ENCODE measurements around the gene EML1.

Gene EML1

DNA sequence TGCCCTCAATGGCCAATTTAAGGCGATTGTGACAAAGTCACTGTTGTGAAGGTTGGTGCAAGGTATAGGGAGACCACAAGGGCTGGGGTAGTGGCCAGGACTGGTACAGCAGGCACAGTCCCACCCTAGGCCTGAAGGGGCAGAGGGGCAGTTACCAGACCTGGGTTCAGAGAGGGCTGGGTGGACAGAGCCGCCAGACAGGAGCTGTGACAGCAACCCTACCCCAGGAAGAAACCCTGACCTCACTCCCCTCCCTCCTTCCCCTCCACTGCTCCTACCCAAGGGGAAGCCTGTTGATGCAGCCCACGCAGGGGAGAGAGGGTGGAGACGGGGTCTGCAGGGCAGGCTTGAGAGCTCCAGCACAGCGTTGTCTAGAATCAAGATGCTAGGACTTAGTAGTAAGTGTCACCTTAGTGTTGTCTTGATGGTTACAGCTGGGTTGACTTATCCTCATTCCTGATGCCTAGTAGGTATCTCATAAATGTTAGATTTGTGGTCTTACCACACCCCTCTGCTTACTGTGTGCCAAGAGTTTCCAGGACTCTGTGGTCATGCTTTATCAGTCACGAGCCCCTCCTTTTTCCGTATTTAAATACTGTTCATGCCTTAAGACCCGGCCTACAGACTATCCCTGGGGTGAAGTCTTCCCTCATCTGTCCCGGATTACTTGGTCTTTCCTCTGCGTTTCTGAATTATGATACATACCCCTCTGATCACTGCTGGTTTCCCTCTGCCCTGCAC, 14.4 kb downstream of the EML1 start:
- DNase-seq = no peak

DNA sequence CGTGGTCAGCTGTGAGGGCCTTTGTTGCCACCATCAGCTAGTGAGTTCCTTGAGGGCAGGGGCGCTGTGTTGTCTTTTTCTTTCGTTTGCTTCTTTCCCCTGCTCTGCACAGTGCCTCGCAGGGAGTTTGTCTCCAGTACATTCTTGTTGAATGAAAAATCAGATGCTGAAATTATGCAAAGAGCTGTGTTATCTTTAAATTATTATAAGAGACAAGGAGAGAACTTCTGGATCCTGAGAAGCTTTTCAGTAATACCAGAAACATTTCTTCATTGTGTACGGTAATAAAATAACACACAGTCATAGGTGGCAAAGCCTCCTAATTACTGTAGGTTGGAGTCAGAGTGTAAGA, 14.9 kb downstream of the EML1 start:
- DNase-seq = no peak

DNA sequence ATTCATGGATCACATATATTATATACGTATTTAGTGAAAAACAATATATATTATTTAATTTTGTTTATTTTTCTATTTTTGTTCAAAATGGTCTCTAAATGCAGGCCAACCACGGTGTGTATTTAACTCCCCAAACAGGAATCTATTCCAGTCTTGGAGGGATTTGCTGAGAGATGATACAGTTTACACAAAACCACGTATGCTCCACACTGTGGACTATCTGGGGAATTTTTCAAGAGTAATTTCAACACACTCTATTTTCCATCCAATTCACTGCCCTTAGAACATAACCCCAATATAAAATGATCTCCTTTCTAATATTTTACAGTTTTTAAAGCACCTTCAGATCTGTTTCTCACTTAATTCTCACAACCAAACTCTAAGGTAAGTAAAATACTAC, 15.3 kb downstream of the EML1 start:
- DNase-seq = no peak

DNA sequence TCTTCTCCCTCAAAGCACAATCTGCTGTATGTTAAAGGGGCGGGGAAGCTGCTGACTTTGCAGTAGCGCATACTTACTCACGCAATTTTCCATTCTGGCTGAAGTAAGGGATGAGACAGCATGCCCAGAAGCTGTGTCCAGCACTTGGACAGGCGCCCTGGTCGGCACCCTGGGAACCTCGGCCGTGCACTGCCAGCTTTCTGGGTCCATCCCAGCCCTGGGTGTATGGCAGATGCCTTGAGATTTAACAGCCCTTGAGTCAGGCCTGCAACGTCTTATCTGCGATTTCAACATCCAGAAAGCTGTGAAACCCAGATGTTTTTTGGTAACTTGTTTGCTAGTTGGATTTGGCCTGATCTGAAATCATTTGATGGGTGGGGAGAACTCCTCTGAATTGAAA, 16.1 kb downstream of the EML1 start:
- no peak for DNase-seq

DNA sequence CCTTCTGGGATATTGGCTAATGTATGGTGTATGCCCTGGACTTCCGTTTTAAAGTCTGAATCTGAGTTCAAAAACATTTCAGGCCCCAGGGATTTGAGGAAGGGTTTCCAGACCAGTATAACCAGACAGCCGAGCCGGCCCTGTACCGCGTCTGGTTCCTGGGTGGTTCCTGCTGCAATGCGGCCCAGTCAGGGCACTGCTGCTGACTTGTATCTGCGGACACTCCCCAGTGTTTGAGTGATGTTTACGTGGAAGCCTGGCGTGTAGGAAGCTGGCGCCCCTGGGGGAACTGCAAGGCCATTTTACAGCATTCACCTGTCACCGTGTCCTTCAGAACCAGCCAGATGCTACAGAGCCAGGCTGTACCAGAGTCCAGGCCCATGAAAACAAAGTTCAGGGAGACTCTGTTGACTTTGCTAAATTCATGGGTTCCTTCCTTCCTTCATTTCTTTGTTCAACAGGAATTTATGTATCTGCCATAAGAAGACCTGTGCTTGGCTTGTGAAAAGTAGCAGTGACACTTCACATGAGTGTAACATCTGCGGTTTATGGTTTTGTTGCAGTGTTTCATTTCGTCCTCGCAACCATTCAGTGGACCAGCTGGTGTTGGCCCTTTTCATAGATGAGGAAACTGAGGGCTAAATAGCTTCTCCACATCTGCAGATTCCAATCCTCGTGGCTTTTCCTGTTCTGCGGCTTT, 16.8 kb downstream of the EML1 start:
- no peak for DNase-seq

GRCh38 chr14:99810559-99810874, 17.3 kb downstream of the EML1 start:
- DNase-seq = no peak

DNA sequence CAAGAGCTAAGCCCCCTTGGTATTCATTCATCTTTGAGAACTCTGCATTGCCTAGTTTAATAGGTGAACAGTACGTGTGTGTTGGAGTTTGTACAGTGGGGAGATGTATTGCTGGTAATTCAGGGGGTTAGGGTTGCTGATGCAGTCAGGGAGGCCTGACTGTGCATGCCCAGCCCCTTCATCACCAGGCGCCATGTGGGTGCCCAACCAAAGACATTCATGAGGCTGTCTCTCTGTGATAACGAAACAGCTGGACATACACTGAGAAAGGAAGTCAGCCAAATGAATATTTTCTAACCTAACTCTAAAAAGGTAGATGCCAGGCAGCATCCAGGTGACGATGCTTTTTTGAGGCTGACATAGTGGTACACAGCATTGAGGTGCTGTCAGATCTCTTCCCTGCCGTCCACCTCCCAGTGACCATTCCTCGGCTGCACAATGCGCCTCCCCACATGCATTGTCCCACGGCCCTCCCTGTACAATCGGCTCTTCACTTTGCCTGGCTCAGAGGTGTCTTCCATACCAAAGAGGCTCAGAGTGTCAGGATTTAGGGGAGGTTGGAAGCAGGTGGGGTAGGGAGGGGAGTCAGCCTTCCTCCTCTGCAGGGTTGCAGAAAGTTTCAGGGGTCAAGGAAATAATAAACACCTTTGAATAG, 19.0 kb downstream of the EML1 start:
- no peak for DNase-seq

DNA sequence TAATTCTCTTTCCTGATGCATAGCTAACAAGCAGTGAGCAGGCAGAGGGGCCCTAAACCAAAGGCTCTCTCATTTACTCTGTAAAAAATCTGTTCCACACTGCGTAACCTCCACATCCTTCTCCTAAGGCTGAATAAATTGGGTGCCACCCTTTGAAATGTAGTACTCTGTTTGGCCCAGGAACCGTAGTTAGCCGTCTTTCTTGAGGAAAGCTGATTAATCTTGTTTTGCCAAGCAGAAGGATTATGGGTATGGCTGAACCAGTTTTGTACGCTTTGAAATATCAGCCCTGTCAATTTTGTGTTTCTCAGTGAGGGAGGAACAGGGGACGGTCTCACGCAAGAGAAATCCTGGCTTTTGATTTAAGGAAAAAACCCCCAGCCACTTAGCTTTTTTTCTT, 19.7 kb downstream of the EML1 start:
- DNase-seq = no peak

GRCh38 chr14:99815696-99816095, 22.5 kb downstream of the EML1 start:
- DNase-seq = no peak

DNA sequence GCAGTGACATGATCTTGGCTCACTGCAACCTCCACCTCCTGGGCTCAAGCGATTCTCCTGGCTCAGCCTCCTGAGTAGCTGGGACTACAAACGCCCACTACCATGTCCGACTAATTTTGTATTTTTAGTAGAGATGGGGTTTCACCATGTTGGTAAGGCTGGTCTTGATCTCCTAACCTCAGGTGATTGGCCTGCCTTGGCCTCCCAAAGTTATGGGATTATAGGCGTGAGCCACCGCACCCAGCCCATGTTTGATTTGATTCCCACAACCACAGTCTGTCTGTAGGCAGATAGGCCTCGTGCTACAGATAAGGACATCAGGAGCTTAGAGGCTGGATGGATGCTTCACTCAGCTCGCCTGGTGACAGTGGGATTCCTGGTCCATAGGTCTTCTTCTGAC, 23.0 kb downstream of the EML1 start:
- DNase-seq = no peak

DNA sequence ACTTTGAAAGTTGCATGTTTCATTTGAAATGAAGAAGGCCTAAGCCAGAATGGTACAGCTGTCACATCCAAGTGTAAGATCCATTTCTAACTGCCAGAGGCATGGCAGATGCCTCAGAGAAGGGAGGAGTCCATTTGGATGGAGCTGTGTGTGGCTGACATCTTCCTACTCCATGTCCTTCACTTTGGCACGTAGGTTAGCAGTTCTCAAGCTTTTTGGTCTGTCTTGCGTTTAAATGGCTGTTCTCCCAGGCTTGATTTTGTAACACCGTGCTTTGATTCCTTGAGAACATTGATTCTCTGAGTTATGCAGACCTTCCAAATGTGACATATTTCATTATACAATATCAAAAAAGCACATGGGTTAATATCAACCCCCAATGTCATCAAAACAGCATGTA, 23.4 kb downstream of the EML1 start:
- DNase-seq = no peak

- no peak for DNase-seq
Measured at GRCh38 chr14:99817331-99817730, 24.1 kb downstream of the EML1 start.

GRCh38 chr14:99818503-99819036, 25.4 kb downstream of the EML1 start:
- DNase-seq = no peak

- DNase-seq = no peak
Measured at GRCh38 chr14:99819514-99819913, 26.3 kb downstream of the EML1 start.

DNA sequence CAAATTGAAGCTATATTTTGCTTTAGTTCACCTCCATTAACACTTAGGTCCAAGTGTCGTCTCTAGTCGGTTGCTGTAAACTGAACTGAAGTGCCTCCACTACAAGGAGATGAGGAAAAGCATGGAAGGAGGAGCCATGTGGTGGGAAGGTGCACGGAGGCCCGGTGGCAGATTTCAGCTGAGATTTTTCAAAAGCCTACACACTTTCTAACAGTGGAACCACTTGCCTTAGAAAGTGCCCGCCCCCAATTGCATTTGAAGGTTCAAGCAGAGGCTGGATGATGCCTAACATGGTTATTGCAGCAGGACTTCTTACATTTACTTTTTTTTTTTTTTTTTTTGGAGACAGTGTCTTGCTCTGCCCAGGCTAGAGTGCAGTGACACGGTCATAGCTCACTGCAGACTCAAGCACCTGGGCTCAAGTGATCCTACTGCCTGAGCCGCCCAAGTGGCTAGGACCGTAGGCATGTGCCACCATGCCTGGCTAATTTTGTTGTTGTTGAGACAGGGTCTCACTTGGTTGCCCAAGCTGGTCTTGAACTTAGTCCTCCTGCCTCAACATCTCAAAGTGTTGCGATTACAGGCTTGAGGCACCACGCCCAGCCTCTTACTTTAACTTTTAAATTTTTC, 27.6 kb downstream of the EML1 start:
- peak; percentile 69 for DNase-seq

- DNase-seq = peak; percentile 33
Measured at GRCh38 chr14:99821519-99822508, 28.6 kb downstream of the EML1 start.

DNA sequence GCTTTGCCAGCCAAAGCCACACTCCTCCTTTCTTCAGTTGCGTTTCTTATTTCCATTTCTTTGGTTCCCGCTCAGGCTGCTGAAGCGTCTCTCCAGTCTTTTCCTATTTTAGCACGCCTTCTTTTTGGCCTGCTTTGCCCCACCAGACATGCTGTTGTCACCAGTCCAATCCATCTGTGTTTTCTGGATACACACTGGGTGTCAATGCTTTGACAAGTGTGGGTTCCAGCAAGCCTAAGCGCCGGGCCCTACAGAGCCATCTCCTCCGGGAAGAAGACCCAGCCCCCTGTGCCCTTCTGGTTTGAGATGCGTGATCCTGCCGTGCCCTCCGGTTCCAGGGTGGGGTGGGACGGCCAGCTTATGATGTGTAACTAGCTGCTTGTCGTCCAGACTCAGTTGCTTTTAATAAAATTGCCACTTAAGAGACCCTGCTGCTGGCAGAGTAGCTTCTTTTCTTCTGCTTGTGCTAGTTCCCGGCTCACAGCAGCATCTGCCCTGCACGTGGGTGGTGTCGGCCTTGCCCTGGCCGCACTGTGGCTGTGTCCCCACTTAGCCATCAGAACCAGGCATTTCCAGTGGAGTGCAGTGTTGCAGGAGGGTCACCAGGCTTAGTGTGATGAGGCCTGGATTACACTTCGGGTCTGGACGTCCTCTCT, 29.7 kb downstream of the EML1 start:
- no peak for DNase-seq

DNA sequence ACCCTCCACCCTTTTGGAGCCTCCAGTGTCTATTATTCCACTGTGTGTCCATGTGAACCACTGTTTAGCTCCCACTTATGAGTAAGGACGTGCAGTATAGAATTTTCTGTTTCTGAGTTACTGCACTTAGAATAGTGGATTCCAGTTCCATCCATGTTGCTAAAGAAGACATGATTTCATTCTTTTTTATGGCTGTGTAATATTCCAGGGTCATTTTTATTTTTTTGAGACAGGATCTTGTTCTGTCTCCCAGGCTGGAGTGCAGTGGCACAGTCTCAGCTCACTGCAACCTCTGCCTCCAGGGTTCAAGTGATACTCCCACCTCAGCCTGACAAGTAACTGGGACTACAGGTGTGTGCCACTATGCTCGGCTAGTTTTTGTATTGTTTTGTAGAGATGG, 31.6 kb downstream of the EML1 start:
- DNase-seq = no peak

- DNase-seq = no peak
Measured at GRCh38 chr14:99829450-99829849, 36.2 kb downstream of the EML1 start.

DNA sequence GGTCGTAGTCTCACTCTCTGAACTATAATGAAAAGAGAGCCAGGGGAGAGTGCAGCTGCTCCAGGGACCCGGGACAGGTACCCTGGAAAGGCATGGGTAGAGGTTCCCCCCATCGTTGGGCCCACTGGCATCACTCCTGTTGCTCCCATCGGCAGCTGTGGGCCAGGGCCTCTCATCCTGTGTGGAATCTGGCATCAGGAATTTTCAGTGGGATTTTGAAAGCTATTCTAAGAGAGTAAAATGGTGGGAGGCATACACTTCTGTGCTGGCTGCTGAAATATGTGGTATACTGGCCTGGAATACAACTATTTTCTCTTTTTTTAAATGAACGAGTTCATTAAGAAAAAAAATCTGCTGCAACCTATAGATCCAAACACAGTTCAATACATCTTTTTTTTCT, 38.1 kb downstream of the EML1 start:
- DNase-seq = no peak

GRCh38 chr14:99831903-99832685, 38.9 kb downstream of the EML1 start:
- DNase-seq = no peak

Data from DMS53 (cell line).